Muscle of arm (tissue), 12 donors: Measurements from ENCODE around the gene RCSD1. TPM values are rescaled to one million over a fixed set of nuclear protein-coding genes. Genes with fewer than 3 reads are reported as not detected.

ENCODE experiments used
- DNase-seq: peaks from one replicate; pipeline ENCODE4 v3.0.0-alpha.2; 2013
- polyA plus RNA-seq, 12 donors: library from polyadenylated mRNA; unstranded; fragments of 120-200 nt; gene quantifications; one replicate each; pipeline ENCODE4 v1.2.1, GENCODE V29; 2013; ENCODE audit not compliant: insufficient read length in 12 of 12

Gene RCSD1
- polyA plus RNA-seq, 12 donors: 23.5 to 70.8 (median 43.3) TPM; not detected in 1

- no peak for DNase-seq
These were observed 35.4 kb downstream of the RCSD1 start for GRCh38 chr1:167665469-167665868.

GRCh38 chr1:167666416-167666815 is 36.4 kb downstream of the RCSD1 start:
- DNase-seq: no peak

GRCh38 chr1:167667536-167667935 is 37.5 kb downstream of the RCSD1 start:
- no peak for DNase-seq

GRCh38 chr1:167668108-167668507 is 38.1 kb downstream of the RCSD1 start:
- no peak for DNase-seq

GRCh38 chr1:167669209-167670124 is 39.4 kb downstream of the RCSD1 start:
- DNase-seq: no peak

- no peak for DNase-seq
These were observed 40.5 kb downstream of the RCSD1 start for GRCh38 chr1:167670563-167670962.

- no peak for DNase-seq
These were observed 41.9 kb downstream of the RCSD1 start for GRCh38 chr1:167671727-167672511.

- DNase-seq: no peak
These were observed 42.8 kb downstream of the RCSD1 start for GRCh38 chr1:167672831-167673230.

- no peak for DNase-seq
These were observed 43.2 kb downstream of the RCSD1 start for GRCh38 chr1:167673265-167673664.

GRCh38 chr1:167674156-167674555 is 44.1 kb downstream of the RCSD1 start:
- no peak for DNase-seq

- no peak for DNase-seq
These were observed 45.4 kb downstream of the RCSD1 start for GRCh38 chr1:167675440-167675839.

GRCh38 chr1:167676205-167676915 is 46.3 kb downstream of the RCSD1 start:
- DNase-seq: no peak

GRCh38 chr1:167676916-167677848 is 47.1 kb downstream of the RCSD1 start:
- no peak for DNase-seq

- DNase-seq: no peak
These were observed 48.4 kb downstream of the RCSD1 start for GRCh38 chr1:167678422-167678821.

GRCh38 chr1:167678838-167679237 is 48.8 kb downstream of the RCSD1 start:
- DNase-seq: no peak

GRCh38 chr1:167679714-167680113 is 49.7 kb downstream of the RCSD1 start:
- DNase-seq: no peak

- DNase-seq: no peak
These were observed 51.0 kb downstream of the RCSD1 start for GRCh38 chr1:167681024-167681423.

GRCh38 chr1:167681451-167682098 is 51.5 kb downstream of the RCSD1 start:
- peak; percentile 72 for DNase-seq

GRCh38 chr1:167683226-167683625 is 53.2 kb downstream of the RCSD1 start:
- DNase-seq: no peak
